HFF-Myc (cell line): ENCODE results near the gene FAM83C.

ENCODE experiments used
- DNase-seq: peaks from one replicate; pipeline ENCODE4 v3.0.0-alpha.2; 2011; ENCODE audit warnings: low read depth; ENCODE audit errors: extremely low read depth
- H3K4me3 ChIP-seq: replicated peaks from 2 replicates; pipeline ENCODE4 v1.5.1; 2011; ENCODE audit warnings: low read depth, mild to moderate bottlenecking, control low read depth, low read length
- TF ChIP-seq, protein P1 (sequence below): IDR thresholded peaks from 2 replicates; pipeline ENCODE4 v1.5.1; 2012; ENCODE audit warnings: mild to moderate bottlenecking, low read depth, low read length, control low read depth; ENCODE audit errors: missing control alignments

The FAM83C gene

DNA sequence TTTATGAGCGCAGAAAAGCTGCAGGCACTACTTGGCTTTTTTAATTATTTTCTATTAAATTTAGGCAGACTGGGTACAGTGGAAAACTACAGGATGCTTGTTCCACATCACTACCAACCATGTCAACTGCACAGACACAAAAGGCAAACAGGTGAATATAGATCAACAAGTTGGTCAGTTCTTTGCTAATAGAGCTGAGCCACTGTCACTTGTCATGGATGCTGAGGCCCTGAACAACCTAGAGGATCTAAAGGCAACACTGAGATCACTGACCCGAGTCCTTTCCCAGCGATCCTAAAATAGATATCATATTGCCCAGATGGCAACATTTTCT, 34.5 kb upstream of the FAM83C start:
- H3K4me3 ChIP-seq, result no peak overlapping the region
- TF ChIP-seq, protein P1, sequence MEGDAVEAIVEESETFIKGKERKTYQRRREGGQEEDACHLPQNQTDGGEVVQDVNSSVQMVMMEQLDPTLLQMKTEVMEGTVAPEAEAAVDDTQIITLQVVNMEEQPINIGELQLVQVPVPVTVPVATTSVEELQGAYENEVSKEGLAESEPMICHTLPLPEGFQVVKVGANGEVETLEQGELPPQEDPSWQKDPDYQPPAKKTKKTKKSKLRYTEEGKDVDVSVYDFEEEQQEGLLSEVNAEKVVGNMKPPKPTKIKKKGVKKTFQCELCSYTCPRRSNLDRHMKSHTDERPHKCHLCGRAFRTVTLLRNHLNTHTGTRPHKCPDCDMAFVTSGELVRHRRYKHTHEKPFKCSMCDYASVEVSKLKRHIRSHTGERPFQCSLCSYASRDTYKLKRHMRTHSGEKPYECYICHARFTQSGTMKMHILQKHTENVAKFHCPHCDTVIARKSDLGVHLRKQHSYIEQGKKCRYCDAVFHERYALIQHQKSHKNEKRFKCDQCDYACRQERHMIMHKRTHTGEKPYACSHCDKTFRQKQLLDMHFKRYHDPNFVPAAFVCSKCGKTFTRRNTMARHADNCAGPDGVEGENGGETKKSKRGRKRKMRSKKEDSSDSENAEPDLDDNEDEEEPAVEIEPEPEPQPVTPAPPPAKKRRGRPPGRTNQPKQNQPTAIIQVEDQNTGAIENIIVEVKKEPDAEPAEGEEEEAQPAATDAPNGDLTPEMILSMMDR, result no peak
- DNase-seq, result no peak

DNA sequence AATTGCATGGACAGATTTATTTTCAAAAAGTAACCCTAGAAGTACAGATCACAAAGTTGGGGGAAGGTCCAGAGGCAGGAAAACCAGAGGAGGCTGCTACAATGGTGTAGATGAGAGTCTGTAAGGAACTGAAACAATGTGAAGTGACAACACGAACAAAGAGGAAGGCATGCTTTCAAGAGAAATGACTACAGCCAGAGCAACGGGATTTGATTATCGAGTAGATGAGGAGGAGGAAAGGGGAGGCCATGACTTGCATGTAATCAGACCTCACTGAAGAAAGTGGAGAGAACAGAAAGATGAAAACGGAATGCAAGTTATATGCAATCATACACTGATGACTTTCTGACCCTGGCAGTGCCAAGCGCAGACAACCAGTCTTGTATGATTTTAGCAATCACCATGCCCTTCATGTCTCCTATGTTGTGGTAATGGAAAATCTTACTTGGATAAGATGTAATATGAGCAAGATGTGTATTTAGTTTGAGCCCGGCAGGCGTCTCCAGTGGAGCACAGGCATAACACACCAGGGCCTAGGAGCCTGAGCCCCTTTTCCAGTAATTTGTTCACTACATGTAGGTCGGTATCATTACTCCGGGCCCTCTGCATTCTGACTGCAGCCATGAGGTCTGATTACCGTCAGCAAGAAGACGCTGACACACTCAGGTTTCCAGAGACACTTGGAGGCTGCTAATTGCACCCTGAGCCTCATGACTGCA, 34.0 kb upstream of the FAM83C start:
- no peak overlapping the region for H3K4me3 ChIP-seq
- DNase-seq, result no peak
- TF ChIP-seq, protein P1, result no peak

DNA sequence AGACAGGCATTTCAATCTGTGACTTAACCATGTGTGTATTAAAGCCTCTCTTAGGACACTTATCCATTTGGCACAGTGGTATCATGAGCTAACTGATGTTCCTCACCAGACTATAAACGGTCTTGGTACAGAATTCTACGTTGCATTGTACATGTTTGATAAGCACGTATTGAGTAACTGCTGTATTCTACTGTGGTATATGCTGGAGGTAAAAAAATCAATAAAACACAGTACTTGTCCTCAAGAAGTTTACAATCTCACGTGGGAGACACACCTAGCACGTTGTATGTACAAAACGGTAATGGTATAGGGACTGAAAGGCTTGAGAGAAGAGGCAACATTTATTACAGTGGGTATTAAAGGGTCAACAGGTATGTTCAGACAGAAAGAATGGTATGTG, 33.2 kb upstream of the FAM83C start:
- no peak overlapping the region for H3K4me3 ChIP-seq
- TF ChIP-seq, protein P1, result no peak
- DNase-seq, result no peak

DNA sequence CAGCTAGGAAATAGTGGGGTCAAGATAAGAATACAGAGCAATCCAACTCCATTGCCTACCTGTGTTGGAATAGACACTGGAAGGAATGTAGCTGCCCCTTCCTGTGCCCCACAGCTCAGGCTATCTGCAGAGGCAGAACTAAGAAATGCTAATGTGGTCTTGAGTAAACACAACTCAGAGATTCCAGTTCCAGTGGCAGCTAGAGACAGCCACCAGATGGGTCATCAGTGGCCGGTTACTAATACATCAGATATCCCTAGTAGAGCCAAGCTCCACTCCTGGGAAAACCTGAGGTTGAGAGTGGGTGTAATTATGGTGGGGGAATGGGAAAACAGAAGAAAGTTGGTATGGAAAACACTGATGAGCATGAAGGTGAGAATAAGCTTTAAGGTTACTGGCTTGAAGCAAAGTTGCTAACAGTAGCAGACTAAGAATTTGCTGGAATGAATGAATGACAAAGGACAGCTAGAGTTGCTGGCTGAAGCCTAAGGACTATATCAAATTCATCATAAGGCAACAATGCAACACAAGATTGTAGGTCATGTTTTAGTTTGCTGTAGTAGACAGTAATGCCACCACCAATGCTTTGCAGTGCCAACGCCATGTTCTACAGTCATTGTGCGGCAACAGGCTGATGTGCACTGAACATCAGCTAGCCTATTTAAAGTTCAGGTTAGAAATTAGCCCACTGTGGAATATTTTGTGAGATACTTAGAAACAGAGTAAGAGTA, 28.3 kb upstream of the FAM83C start:
- DNase-seq, result no peak
- TF ChIP-seq, protein P1, result no peak
- no peak overlapping the region for H3K4me3 ChIP-seq

DNA sequence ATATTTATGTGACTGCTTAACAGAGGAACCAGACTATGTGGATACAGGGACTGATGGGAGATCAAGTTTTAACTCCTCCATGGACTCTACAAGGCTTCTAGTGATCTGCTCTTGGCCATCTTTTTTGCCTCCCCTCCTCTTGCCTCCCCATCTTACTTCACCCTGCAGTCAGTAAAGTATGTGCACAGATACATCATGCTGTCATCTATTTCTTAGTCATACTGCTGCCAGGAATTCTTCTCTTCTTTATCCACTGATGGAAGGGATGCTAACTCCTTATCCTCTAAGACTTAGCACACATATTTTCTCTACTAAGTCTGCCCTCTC, 27.6 kb upstream of the FAM83C start:
- no peak overlapping the region for H3K4me3 ChIP-seq
- TF ChIP-seq, protein P1, result no peak
- no peak for DNase-seq

DNA sequence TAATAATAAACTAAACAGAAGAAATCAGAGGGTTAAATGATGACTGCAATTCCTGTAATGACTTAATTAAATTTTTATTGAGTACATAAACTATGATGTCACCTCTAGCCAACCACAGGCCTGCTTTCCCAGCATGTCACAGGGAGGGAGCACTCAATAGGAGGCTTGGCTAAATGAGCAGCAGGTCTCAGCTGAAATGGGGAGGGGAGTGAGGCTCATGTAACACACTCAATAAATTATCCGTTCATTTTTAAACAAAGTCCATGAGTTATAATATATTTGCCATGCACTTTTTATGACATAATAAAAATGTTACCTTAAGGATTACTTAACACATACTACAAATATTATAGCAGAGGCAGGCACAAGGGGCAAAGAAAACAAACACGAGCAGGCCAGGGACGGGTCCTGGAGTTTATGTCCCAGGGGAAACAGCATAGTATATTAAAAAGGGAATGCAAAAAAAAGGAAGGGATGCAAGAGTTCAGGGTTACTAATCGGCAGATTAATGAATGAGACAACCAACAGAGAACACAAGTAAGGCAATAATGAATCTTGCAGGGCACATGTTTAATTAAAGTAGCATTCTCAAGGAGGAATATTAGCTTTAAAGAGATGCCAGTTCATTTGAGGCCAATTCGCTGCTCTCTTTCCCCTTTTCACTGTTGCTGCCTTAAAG, 27.1 kb upstream of the FAM83C start:
- no peak overlapping the region for H3K4me3 ChIP-seq
- TF ChIP-seq, protein P1, result no peak
- DNase-seq, result no peak
